HEK293 (cell line): Measurements from ENCODE around the gene PHLDB3.

Experiments used
- CTCF ChIA-PET: fragments of 350-600 bp; formaldehyde crosslinking; extraction: SDS; loops from one replicate; lab custom pipeline; 2021; ENCODE audit warnings: antibody characterized with exemption; lab: Yijun Ruan, JAX
- POLR2A ChIA-PET: fragments of 300-600 bp; formaldehyde crosslinking; extraction: SDS; loops from one replicate; lab custom pipeline; 2020; ENCODE audit warnings: antibody characterized with exemption, inconsistent platforms; lab: Yijun Ruan, JAX
- H3K27ac ChIP-seq: fragments of 200-500 bp; sonication (Bioruptor generic); 2 replicates; pipeline ENCODE4 v1.5.1; 2014; ENCODE audit warnings: low read depth, low read length, control low read depth, inconsistent platforms; ENCODE audit errors: extremely low read depth
- H3K36me3 ChIP-seq, 2 experiments: fragments of 200-500 bp in 1 of 2; sonication (Bioruptor generic) in 1 of 2; 1 replicate in 1 of 2; 2 replicates in 1 of 2; pipeline ENCODE4 v1.5.1; 2014 to 2017; ENCODE audit warnings: inconsistent platforms in 2 of 2, low read length in 2 of 2; ENCODE audit not compliant: control insufficient read depth in 2 of 2, insufficient read depth in 1 of 2
- H3K4me1 ChIP-seq: fragments of 200-500 bp; sonication (Bioruptor generic); 2 replicates; pipeline ENCODE4 v1.5.1; 2014; ENCODE audit warnings: mild to moderate bottlenecking, low read length, inconsistent platforms; ENCODE audit not compliant: control insufficient read depth, insufficient read depth
- H3K4me3 ChIP-seq: 2 replicates; pipeline ENCODE4 v1.5.1; 2011; ENCODE audit warnings: low read depth, mild to moderate bottlenecking, control low read depth, low read length, moderate library complexity
- H3K9me3 ChIP-seq: fragments of 200-500 bp; sonication (Bioruptor generic); 2 replicates; pipeline ENCODE4 v1.5.1; 2014; ENCODE audit warnings: low read depth, low read length, inconsistent platforms; ENCODE audit not compliant: control insufficient read depth, insufficient read depth
- GLIS2 ChIP-seq: fragments of 450-650 bp; formaldehyde crosslinking; IDR thresholded peaks from 2 replicates; pipeline ENCODE4 v1.5.1; 2016; ENCODE audit warnings: missing biosample characterization, missing genetic modification characterization
- HOXC10 ChIP-seq: sonication (generic); formaldehyde crosslinking; IDR thresholded peaks from 2 replicates; pipeline ENCODE4 v1.8.1; 2023; ENCODE audit warnings: mild to moderate bottlenecking, missing genetic modification reagents
- KLF1 ChIP-seq: fragments of 450-650 bp; formaldehyde crosslinking; IDR thresholded peaks from 2 replicates; pipeline ENCODE4 v1.5.1; 2016; ENCODE audit warnings: missing biosample characterization, missing genetic modification characterization
- PRDM1 ChIP-seq: fragments of 450-650 bp; formaldehyde crosslinking; IDR thresholded peaks from 2 replicates; pipeline ENCODE4; 2016; ENCODE audit warnings: missing biosample characterization, missing genetic modification characterization
- RBAK ChIP-seq: fragments of 450-650 bp; formaldehyde crosslinking; IDR thresholded peaks from 2 replicates; pipeline ENCODE4 v1.5.1; 2016; ENCODE audit warnings: missing biosample characterization, missing genetic modification characterization
- SALL2 ChIP-seq: fragments of 450-650 bp; formaldehyde crosslinking; IDR thresholded peaks from 2 replicates; pipeline ENCODE4 v1.5.0; 2017; ENCODE audit warnings: missing biosample characterization, mild to moderate bottlenecking, missing genetic modification characterization, borderline replicate concordance
- SCRT1 ChIP-seq: fragments of 450-650 bp; formaldehyde crosslinking; IDR thresholded peaks from 2 replicates; pipeline ENCODE4 v1.5.1; 2016; ENCODE audit warnings: missing biosample characterization, missing genetic modification characterization, borderline replicate concordance
- SCRT2 ChIP-seq: fragments of 450-650 bp; formaldehyde crosslinking; IDR thresholded peaks from 2 replicates; pipeline ENCODE4 v1.5.1; 2016; ENCODE audit warnings: missing biosample characterization, missing genetic modification characterization
- SETDB1 ChIP-seq: IDR thresholded peaks from one replicate; pipeline ENCODE4 v1.6.1; 2017; ENCODE audit warnings: mild to moderate bottlenecking, low read length, moderate library complexity, mixed read lengths; ENCODE audit not compliant: insufficient read length
- ZBTB48 ChIP-seq: fragments of 450-650 bp; formaldehyde crosslinking; IDR thresholded peaks from 2 replicates; pipeline ENCODE4 v1.5.1; 2016; ENCODE audit warnings: missing biosample characterization, missing genetic modification characterization
- ZNF157 ChIP-seq: fragments of 450-650 bp; formaldehyde crosslinking; IDR thresholded peaks from 2 replicates; pipeline ENCODE4 v1.5.1; 2016; ENCODE audit warnings: missing biosample characterization, missing genetic modification characterization
- ZNF18 ChIP-seq: fragments of 450-650 bp; formaldehyde crosslinking; IDR thresholded peaks from 2 replicates; pipeline ENCODE4 v1.5.1; 2016; ENCODE audit warnings: missing biosample characterization, missing genetic modification characterization
- ZNF26 ChIP-seq: fragments of 450-650 bp; formaldehyde crosslinking; IDR thresholded peaks from 2 replicates; pipeline ENCODE4 v1.5.1; 2016; ENCODE audit warnings: missing biosample characterization, missing genetic modification characterization
- ZNF292 ChIP-seq: fragments of 450-650 bp; formaldehyde crosslinking; IDR thresholded peaks from 2 replicates; pipeline ENCODE4 v1.5.1; 2016; ENCODE audit warnings: low read depth, missing biosample characterization, missing genetic modification characterization, borderline replicate concordance
- ZNF366 ChIP-seq: fragments of 450-650 bp; formaldehyde crosslinking; conservative IDR thresholded peaks from 2 replicates; pipeline ENCODE4 v1.5.1; 2016; ENCODE audit warnings: missing biosample characterization, missing genetic modification characterization
- ZNF37A ChIP-seq: fragments of 450-650 bp; IDR thresholded peaks from 2 replicates; pipeline ENCODE4 v1.5.1; 2018; ENCODE audit warnings: missing biosample characterization, missing genetic modification characterization
- ZNF510 ChIP-seq: fragments of 450-650 bp; formaldehyde crosslinking; IDR thresholded peaks from 2 replicates; pipeline ENCODE4 v1.5.1; 2018; ENCODE audit warnings: mild to moderate bottlenecking, missing genetic modification characterization, missing biosample characterization; ENCODE audit not compliant: insufficient replicate concordance
- ZNF521 ChIP-seq: fragments of 450-650 bp; formaldehyde crosslinking; IDR thresholded peaks from 2 replicates; pipeline ENCODE4 v1.5.1; 2017; ENCODE audit warnings: missing biosample characterization, mild to moderate bottlenecking, missing genetic modification characterization
- ZNF544 ChIP-seq: fragments of 450-650 bp; formaldehyde crosslinking; IDR thresholded peaks from 2 replicates; pipeline ENCODE4 v1.5.0; 2017; ENCODE audit warnings: missing biosample characterization, missing genetic modification characterization
- ZNF558 ChIP-seq: fragments of 450-650 bp; formaldehyde crosslinking; IDR thresholded peaks from 2 replicates; pipeline ENCODE4 v1.5.1; 2016; ENCODE audit warnings: missing biosample characterization, missing genetic modification characterization
- ZNF624 ChIP-seq: fragments of 450-650 bp; formaldehyde crosslinking; IDR thresholded peaks from 2 replicates; pipeline ENCODE4 v1.5.1; 2017; ENCODE audit warnings: missing biosample characterization, missing genetic modification characterization
- ZNF629 ChIP-seq: fragments of 450-650 bp; formaldehyde crosslinking; IDR thresholded peaks from 2 replicates; pipeline ENCODE4 v1.5.1; 2017; ENCODE audit warnings: missing biosample characterization, missing genetic modification characterization
- ZSCAN18 ChIP-seq: fragments of 450-650 bp; formaldehyde crosslinking; IDR thresholded peaks from 2 replicates; pipeline ENCODE4 v1.5.1; 2016; ENCODE audit warnings: missing biosample characterization, missing genetic modification characterization

PHLDB3 gene

GRCh38 chr19:43441716-43442115, 62.8 kb downstream of the PHLDB3 start:
- Histone ChIP-seq H3K27ac (no peak overlapping the region), H3K36me3 (no peaks in the 10 kb centered on the region; a peak in 1 of 3 replicates), H3K4me1 (peaks cover 10% of the 10 kb centered on the region), H3K9me3 (peaks cover 3% of the 10 kb centered on the region), H3K4me3 (no peak overlapping the region)
- ChIA-PET CTCF (interaction anchor here (1.1 to 12.5 kb wide), 3 partner anchors 9 to 81 kb away, joined by 3 to 749 read pairs (median 16); partner anchors contain the start of gene ETHE1), POLR2A (interaction anchor here (0.7 to 1.0 kb wide), 2 partner anchors 82 to 142 kb away, joined by 3 to 5 read pairs; no protein-coding TSS in a partner anchor)
- TF ChIP-seq GLIS2 (tag by site-specific recombination) = no peak
- no peak for TF ChIP-seq ZNF510
- TF ChIP-seq ZBTB48 = no peak
- no peak for TF ChIP-seq ZNF292 (tag by site-specific recombination)
- TF ChIP-seq HOXC10 (CRISPR knock-in tag) = no peak
- no peak for TF ChIP-seq ZNF624 (tag by site-specific recombination)
- no peak for TF ChIP-seq ZNF26
- TF ChIP-seq ZNF558 (tag by site-specific recombination) = no peak
- TF ChIP-seq ZNF544 = no peak

- TF ChIP-seq SETDB1 (peak; percentile 26), SCRT2 (tag by site-specific recombination) (0 out of 2 replicates have a peak, but pooled peaks have one; percentile 6), SALL2 (tag by site-specific recombination) (no peak), ZNF18 (no peak), ZNF366 (tag by site-specific recombination) (no peak), RBAK (tag by site-specific recombination) (peak; percentile 91), ZSCAN18 (no peak)
- Histone ChIP-seq H3K9me3 (peaks cover 3% of the 10 kb centered on the region), H3K4me3 (no peak overlapping the region), H3K4me1 (peaks cover 10% of the 10 kb centered on the region), H3K36me3 (no peaks in the 10 kb centered on the region; a peak in 1 of 3 replicates), H3K27ac (no peak overlapping the region)
- POLR2A ChIA-PET = interaction anchor here (0.6 to 2.2 kb wide), 6 partner anchors 34 to 156 kb away, joined by 3 to 11 read pairs (median 4); partner anchors contain the start of genes IRGQ, PHLDB3 and ZNF576
- CTCF ChIA-PET = interaction anchor here (0.8 to 13.5 kb wide), 9 partner anchors 7 to 325 kb away, joined by 3 to 749 read pairs (median 6); partner anchors contain the start of gene ETHE1
Measured at GRCh38 chr19:43439709-43440063, 64.9 kb downstream of the PHLDB3 start.

- ChIA-PET CTCF (interaction anchor here (0.5 to 13.5 kb wide), 14 partner anchors 8 to 326 kb away, joined by 3 to 749 read pairs (median 5); partner anchors contain the start of gene ETHE1), POLR2A (interaction anchor here (0.6 to 2.2 kb wide), 11 partner anchors 11 to 157 kb away, joined by 3 to 11 read pairs (median 3); partner anchors contain the start of genes IRGQ, PHLDB3 and ZNF576)
- H3K36me3 ChIP-seq = no peaks in the 10 kb centered on the region; a peak in 1 of 3 replicates
- H3K4me3 ChIP-seq = no peak overlapping the region
- H3K9me3 ChIP-seq = peaks cover 3% of the 10 kb centered on the region
- peaks cover 10% of the 10 kb centered on the region for H3K4me1 ChIP-seq
- no peak overlapping the region for H3K27ac ChIP-seq
- TF ChIP-seq PRDM1 (tag by site-specific recombination) (no peak), ZNF37A (no peak), SCRT1 (tag by site-specific recombination) (peak; percentile 84), KLF1 (tag by site-specific recombination) (peak; percentile 32; the same call in 1 of the 2 replicates), ZNF629 (no peak), SCRT2 (tag by site-specific recombination) (peak; percentile 94), ZNF157 (tag by site-specific recombination) (no peak), ZNF521 (tag by site-specific recombination) (no peak)
Measured at GRCh38 chr19:43439032-43439708, 65.4 kb downstream of the PHLDB3 start.
